DOHH2 (cell line): Measurements from ENCODE around the gene AKAP7.

Experiments used
- CTCF ChIP-seq: fragments of 200-600 bp; sonication (generic); IDR thresholded peaks from one replicate; pipeline ENCODE4 v1.5.1; 2014; ENCODE audit warnings: antibody characterized with exemption, mild to moderate bottlenecking, low read depth, low read length; ENCODE audit not compliant: poor library complexity, severe bottlenecking
- EZH2phosphoT487 ChIP-seq: fragments of 200-600 bp; sonication (generic); IDR thresholded peaks from 2 replicates; pipeline ENCODE4 v1.6.1; 2017; ENCODE audit warnings: borderline replicate concordance, mild to moderate bottlenecking, antibody characterized with exemption, low read length, moderate library complexity, mixed read lengths

DNA sequence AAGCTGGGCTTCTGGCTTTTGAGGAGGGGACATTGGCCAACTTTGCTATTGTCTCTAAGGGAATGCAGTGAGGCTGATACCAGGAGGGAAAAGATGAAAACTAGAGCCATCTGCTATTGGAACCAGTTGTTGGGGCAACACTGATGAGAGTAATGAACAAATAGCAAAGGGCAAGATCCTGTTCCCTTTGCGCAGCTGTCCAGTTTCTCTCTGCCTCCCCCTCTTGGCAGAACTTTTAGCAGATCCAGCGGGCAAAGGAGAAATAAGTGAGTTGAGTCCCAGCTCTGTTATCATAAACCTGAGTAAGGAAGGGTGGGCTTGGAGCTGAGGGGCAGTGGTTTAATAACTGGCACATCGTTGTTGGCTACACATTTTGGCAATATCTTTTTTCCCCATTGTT lies 126.8 kb downstream of the AKAP7 start:
- no peak for TF ChIP-seq CTCF
- TF ChIP-seq EZH2phosphoT487, result no peak
